ENCODE data around the gene YPEL3.

Gene YPEL3

DNA sequence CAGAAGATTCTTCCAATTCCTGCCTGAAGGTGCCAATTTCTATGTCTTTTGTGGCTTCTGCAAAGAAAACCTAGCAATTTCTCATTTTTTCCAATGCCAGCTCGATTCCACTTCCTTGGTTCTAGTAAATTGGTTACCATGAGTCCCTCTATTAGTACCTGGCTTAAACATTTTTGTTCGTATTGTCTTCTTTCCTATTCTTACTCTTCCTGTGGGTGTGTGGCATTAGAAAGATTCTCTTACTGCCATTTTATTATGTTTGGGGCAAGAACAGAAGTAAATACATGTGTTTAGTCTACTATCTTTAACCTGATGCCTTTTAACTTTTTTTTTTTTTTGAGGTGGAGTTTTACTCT, 47.3 kb upstream of the YPEL3 start:
- Histone ChIP-seq H2AK5ac (ENCODE audit: low read length) (no peak overlapping the region), H4K12ac (ENCODE audit: low read depth, low read length) (no peak overlapping the region), H3K18ac (ENCODE audit: low read length) (no peak overlapping the region), H3K9ac (ENCODE audit: low read length) (no peak overlapping the region), H2AFZ (ENCODE audit: insufficient read depth, low read length, poor library complexity) (no peak overlapping the region), H3K9me3 (ENCODE audit: insufficient read depth, low read depth, low read length) (no peaks in the 10 kb centered on the region), H3K4me2 (ENCODE audit: low read length) (no peak overlapping the region), H3K36me3 (ENCODE audit: control insufficient read depth in 1 of 2, insufficient read depth in 2 of 2, low read length in 2 of 2) (no peaks in the 10 kb centered on the region), H2BK5ac (ENCODE audit: low read depth, low read length, poor library complexity) (no peak overlapping the region), H3K14ac (ENCODE audit: low read length) (no peak overlapping the region), H2BK120ac (ENCODE audit: insufficient read depth, low read length, poor library complexity) (no peak overlapping the region), H3K4me3 (ENCODE audit: low read depth, low read length) (no peak overlapping the region), H3K27me3 (ENCODE audit: insufficient read depth, low read length) (no peaks in the 10 kb centered on the region), H2BK12ac (ENCODE audit: low read length) (no peak overlapping the region), H3K79me2 (ENCODE audit: control insufficient read depth, insufficient read depth, low read length, poor library complexity) (no peaks in the 10 kb centered on the region), H3K4ac (ENCODE audit: low read depth, low read length) (no peak overlapping the region), H4K91ac (ENCODE audit: low read depth, low read length) (no peak overlapping the region), H4K8ac (ENCODE audit: low read depth, low read length) (no peak overlapping the region), H3K27ac (ENCODE audit: low read depth, low read length) (no peak overlapping the region), H3K79me1 (ENCODE audit: low read length) (no peaks in the 10 kb centered on the region), H3K4me1 (ENCODE audit: control insufficient read depth in 1 of 2, insufficient read depth in 2 of 2, low read length in 2 of 2) (no peaks in the 10 kb centered on the region), H3K23ac (ENCODE audit: low read length) (no peak overlapping the region)
- no CpG with 5 or more reads among the region's 2 CpGs for WGBS (ENCODE audit: extremely low coverage, insufficient coverage, insufficient read length)
- no peak for DNase-seq

DNA sequence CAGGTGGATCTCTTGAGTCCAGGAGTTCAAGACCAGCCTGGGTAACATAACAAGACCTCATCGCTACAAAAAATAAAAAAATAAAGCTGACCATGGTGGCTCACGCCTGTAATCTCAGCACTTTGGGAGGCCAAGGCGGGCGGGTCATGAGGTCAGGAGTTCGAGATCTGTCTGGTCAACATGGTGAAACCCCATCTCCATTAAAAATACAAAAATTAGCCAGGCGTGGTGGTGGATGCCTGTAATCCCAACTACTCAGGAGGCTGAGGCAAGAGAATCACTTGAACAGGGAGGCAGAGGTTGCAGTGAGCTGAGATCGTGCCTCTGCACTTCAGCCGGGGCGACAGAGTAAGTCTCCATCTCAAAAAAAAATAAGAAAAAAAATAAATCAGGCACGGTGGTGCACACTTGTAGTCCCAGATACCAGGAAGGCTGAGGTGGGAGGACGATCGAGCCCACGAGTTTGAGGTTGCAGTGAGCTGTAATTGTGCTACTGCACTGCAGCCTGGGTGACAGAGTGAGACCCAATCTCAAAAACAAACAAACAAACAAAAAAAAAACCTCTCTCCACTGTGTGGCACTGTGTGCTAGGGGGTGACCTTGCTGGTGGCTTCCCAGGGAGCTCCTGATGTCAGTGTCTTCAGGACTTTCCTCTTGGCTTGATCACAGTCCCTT, 46.8 kb upstream of the YPEL3 start:
- Histone ChIP-seq H3K36me3 (ENCODE audit: control insufficient read depth in 1 of 2, insufficient read depth in 2 of 2, low read length in 2 of 2) (no peaks in the 10 kb centered on the region), H3K14ac (ENCODE audit: low read length) (no peak overlapping the region), H3K23ac (ENCODE audit: low read length) (no peak overlapping the region), H3K9me3 (ENCODE audit: insufficient read depth, low read depth, low read length) (no peaks in the 10 kb centered on the region), H2AFZ (ENCODE audit: insufficient read depth, low read length, poor library complexity) (no peak overlapping the region), H3K18ac (ENCODE audit: low read length) (no peak overlapping the region), H3K4me2 (ENCODE audit: low read length) (no peak overlapping the region), H3K4ac (ENCODE audit: low read depth, low read length) (no peak overlapping the region), H4K91ac (ENCODE audit: low read depth, low read length) (no peak overlapping the region), H3K4me3 (ENCODE audit: low read depth, low read length) (no peak overlapping the region), H3K27ac (ENCODE audit: low read depth, low read length) (no peak overlapping the region), H2BK5ac (ENCODE audit: low read depth, low read length, poor library complexity) (no peak overlapping the region), H4K12ac (ENCODE audit: low read depth, low read length) (no peak overlapping the region), H3K27me3 (ENCODE audit: insufficient read depth, low read length) (no peaks in the 10 kb centered on the region), H3K4me1 (ENCODE audit: control insufficient read depth in 1 of 2, insufficient read depth in 2 of 2, low read length in 2 of 2) (no peaks in the 10 kb centered on the region), H4K8ac (ENCODE audit: low read depth, low read length) (no peak overlapping the region), H3K9ac (ENCODE audit: low read length) (no peak overlapping the region), H3K79me1 (ENCODE audit: low read length) (no peaks in the 10 kb centered on the region), H2BK120ac (ENCODE audit: insufficient read depth, low read length, poor library complexity) (no peak overlapping the region), H2BK12ac (ENCODE audit: low read length) (no peak overlapping the region), H2AK5ac (ENCODE audit: low read length) (no peak overlapping the region), H3K79me2 (ENCODE audit: control insufficient read depth, insufficient read depth, low read length, poor library complexity) (no peaks in the 10 kb centered on the region)
- no CpG with 5 or more reads among the region's 13 CpGs for WGBS (ENCODE audit: extremely low coverage, insufficient coverage, insufficient read length)
- peak; percentile 44 to 63 for DNase-seq

DNA sequence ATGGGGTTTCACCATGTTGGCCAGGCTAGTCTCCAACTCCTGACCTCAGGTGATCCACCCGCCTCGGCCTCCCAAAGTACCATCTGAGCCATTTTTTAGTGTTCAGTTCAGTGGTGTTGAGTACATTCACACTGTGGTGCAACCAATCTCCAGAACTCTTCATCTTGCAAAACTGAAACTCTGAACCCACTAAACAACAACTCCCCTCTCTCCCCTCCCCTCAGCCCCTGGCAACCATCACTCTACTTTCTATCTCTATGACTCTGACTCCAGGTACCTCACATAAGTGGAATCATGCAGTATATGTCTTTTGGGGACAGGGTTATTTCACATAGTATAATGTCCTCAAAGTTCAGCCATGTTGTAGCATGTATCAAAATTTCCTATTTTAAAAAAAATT, 45.7 kb upstream of the YPEL3 start:
- H2AFZ ChIP-seq (ENCODE audit: insufficient read depth, low read length, poor library complexity), result no peak overlapping the region
- no peak overlapping the region for H3K4me3 ChIP-seq (ENCODE audit: low read depth, low read length)
- H3K27me3 ChIP-seq (ENCODE audit: insufficient read depth, low read length), result no peaks in the 10 kb centered on the region
- no peak for DNase-seq
- H3K9ac ChIP-seq (ENCODE audit: low read length), result no peak overlapping the region
- no peak overlapping the region for H2BK5ac ChIP-seq (ENCODE audit: low read depth, low read length, poor library complexity)
- H3K36me3 ChIP-seq (ENCODE audit: control insufficient read depth in 1 of 2, insufficient read depth in 2 of 2, low read length in 2 of 2), result no peaks in the 10 kb centered on the region
- H3K4ac ChIP-seq (ENCODE audit: low read depth, low read length), result no peak overlapping the region
- no peaks in the 10 kb centered on the region for H3K4me1 ChIP-seq (ENCODE audit: control insufficient read depth in 1 of 2, insufficient read depth in 2 of 2, low read length in 2 of 2)
- H4K12ac ChIP-seq (ENCODE audit: low read depth, low read length), result no peak overlapping the region
- no peak overlapping the region for H2AK5ac ChIP-seq (ENCODE audit: low read length)
- H2BK120ac ChIP-seq (ENCODE audit: insufficient read depth, low read length, poor library complexity), result no peak overlapping the region
- H3K79me1 ChIP-seq (ENCODE audit: low read length), result no peaks in the 10 kb centered on the region
- H3K79me2 ChIP-seq (ENCODE audit: control insufficient read depth, insufficient read depth, low read length, poor library complexity), result no peaks in the 10 kb centered on the region
- no peak overlapping the region for H4K91ac ChIP-seq (ENCODE audit: low read depth, low read length)
- no CpG with 5 or more reads among the region's 2 CpGs for WGBS (ENCODE audit: extremely low coverage, insufficient coverage, insufficient read length)
- no peak overlapping the region for H3K14ac ChIP-seq (ENCODE audit: low read length)
- no peaks in the 10 kb centered on the region for H3K9me3 ChIP-seq (ENCODE audit: insufficient read depth, low read depth, low read length)
- no peak overlapping the region for H2BK12ac ChIP-seq (ENCODE audit: low read length)
- H3K27ac ChIP-seq (ENCODE audit: low read depth, low read length), result no peak overlapping the region
- no peak overlapping the region for H3K18ac ChIP-seq (ENCODE audit: low read length)
- H3K4me2 ChIP-seq (ENCODE audit: low read length), result no peak overlapping the region
- no peak overlapping the region for H3K23ac ChIP-seq (ENCODE audit: low read length)
- H4K8ac ChIP-seq (ENCODE audit: low read depth, low read length), result no peak overlapping the region

DNA sequence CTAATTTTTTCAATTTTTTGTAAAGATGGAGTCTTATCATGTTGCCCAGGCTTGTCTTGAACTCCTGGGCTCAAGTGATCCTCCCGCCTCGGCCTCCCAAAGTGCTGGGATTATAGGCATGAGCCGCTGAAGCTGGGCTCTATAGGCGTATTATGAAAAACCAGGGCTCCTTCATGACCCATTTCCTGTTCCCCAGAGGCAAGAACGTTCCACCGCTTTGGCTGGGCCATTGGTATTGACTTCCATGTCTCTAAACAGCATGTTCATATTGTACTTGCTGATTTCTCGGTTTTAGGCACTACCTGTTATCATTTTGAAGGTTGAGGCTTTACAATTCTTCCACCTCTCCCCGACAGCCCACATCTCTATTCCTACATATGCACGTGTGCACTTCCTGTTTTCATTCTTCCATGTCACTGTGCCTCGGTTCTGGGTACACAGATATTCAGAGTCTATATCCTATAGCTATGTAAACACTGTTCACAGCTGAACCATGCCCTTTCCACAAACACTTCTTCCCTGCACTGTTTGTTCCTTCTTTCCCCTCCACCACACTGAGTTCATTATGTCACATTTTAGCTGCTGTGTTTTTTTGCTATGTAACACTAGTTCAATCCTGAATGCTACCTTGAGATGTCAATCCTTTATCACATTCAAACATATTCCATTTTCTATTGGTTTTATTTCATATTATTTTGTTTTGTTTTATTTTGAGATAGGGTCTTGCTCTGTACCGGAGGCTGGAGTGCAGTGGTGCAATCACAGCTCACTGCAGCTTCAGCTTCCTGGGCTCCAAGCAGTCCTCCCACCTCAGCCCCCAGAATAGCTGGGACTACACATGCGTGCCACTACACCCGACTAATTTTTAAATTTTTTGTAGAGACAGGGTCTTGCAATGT, 43.8 kb upstream of the YPEL3 start:
- Histone ChIP-seq H3K4me2 (ENCODE audit: low read length) (no peak overlapping the region), H3K27ac (ENCODE audit: low read depth, low read length) (no peak overlapping the region), H3K9me3 (ENCODE audit: insufficient read depth, low read depth, low read length) (no peaks in the 10 kb centered on the region), H3K79me1 (ENCODE audit: low read length) (no peaks in the 10 kb centered on the region), H2AK5ac (ENCODE audit: low read length) (no peak overlapping the region), H3K23ac (ENCODE audit: low read length) (no peak overlapping the region), H4K8ac (ENCODE audit: low read depth, low read length) (no peak overlapping the region), H4K12ac (ENCODE audit: low read depth, low read length) (no peak overlapping the region), H2BK5ac (ENCODE audit: low read depth, low read length, poor library complexity) (no peak overlapping the region), H3K9ac (ENCODE audit: low read length) (no peak overlapping the region), H3K79me2 (ENCODE audit: control insufficient read depth, insufficient read depth, low read length, poor library complexity) (no peaks in the 10 kb centered on the region), H2BK120ac (ENCODE audit: insufficient read depth, low read length, poor library complexity) (no peak overlapping the region), H4K91ac (ENCODE audit: low read depth, low read length) (no peak overlapping the region), H3K18ac (ENCODE audit: low read length) (no peak overlapping the region), H2BK12ac (ENCODE audit: low read length) (no peak overlapping the region), H3K4ac (ENCODE audit: low read depth, low read length) (no peak overlapping the region), H3K36me3 (ENCODE audit: control insufficient read depth in 1 of 2, insufficient read depth in 2 of 2, low read length in 2 of 2) (no peaks in the 10 kb centered on the region), H3K4me3 (ENCODE audit: low read depth, low read length) (no peak overlapping the region), H3K14ac (ENCODE audit: low read length) (no peak overlapping the region), H2AFZ (ENCODE audit: insufficient read depth, low read length, poor library complexity) (no peak overlapping the region), H3K27me3 (ENCODE audit: insufficient read depth, low read length) (no peaks in the 10 kb centered on the region), H3K4me1 (ENCODE audit: control insufficient read depth in 1 of 2, insufficient read depth in 2 of 2, low read length in 2 of 2) (no peaks in the 10 kb centered on the region)
- no CpG with 5 or more reads among the region's 13 CpGs for WGBS (ENCODE audit: extremely low coverage, insufficient coverage, insufficient read length)
- no peak for DNase-seq
